ENCODE data around the gene FCAR.
"Not testable (repeated sequence)": the region's sequence is repeated elsewhere in the genome, so short reads cannot be mapped to it uniquely, and the experiment has no call there.

FCAR gene

DNA sequence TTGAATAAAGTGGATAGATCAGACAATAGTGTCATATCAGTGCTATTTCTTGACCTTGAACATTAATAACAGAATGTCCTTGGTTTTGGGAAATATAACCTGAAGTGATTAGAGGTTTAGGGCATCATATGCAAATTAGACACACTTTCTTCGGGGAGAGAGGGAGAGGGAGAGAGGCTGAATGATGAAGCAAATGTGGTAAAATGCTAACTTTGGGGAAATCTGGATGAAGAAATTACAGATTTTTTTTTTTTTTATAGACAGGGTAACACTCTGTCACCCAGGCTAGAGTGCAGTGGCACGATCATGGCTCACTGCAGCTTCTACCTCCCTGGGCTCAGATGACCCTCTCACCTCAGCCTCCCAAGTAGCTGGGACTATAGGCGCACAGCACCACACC lies 28.0 kb downstream of the FCAR start:
- TF ChIP-seq Cebpa-rat (IDR thresholded peaks at IDR 0.05): no peak
- H4K20me1 ChIP-seq: no peaks in the 10 kb centered on the region
- H3K9ac ChIP-seq: no peak overlapping the region
- no peak overlapping the region for H3K4me2 ChIP-seq
- H3K36me3 ChIP-seq: no peaks in the 10 kb centered on the region
- H3K4me1 ChIP-seq: peaks cover 24% of the 10 kb centered on the region
- no peaks in the 10 kb centered on the region for H3K27me3 ChIP-seq
- no peaks in the 10 kb centered on the region for H3K9me3 ChIP-seq
- no peak overlapping the region for H3K4me3 ChIP-seq
- no peak overlapping the region for H3K27ac ChIP-seq

DNA sequence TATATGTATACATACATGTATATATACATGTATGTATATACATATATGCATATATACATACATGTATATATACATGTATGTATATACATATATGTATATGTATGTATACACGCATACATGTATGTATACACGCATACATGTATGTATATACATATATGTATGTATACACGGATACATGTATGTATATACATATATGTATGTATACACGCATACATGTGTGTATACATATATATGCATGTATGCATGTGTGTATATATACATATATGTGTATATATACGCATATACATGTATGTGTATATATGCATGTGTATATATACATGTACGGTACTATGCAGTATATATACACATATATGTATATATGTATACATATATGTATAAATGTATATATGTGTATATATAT lies 29.3 kb downstream of the FCAR start:
- Histone ChIP-seq H3K9ac (no peak overlapping the region), H3K27ac (no peak overlapping the region), H3K27me3 (no peaks in the 10 kb centered on the region), H3K4me2 (no peak overlapping the region), H4K20me1 (no peaks in the 10 kb centered on the region), H3K4me1 (peaks cover 24% of the 10 kb centered on the region), H3K36me3 (no peaks in the 10 kb centered on the region), H3K4me3 (no peak overlapping the region), H3K9me3 (0 out of 2 replicates have a peak, but pooled peaks cover under 1% of the 10 kb centered on the region)
- TF ChIP-seq Cebpa-rat (IDR thresholded peaks at IDR 0.05): no peak

DNA sequence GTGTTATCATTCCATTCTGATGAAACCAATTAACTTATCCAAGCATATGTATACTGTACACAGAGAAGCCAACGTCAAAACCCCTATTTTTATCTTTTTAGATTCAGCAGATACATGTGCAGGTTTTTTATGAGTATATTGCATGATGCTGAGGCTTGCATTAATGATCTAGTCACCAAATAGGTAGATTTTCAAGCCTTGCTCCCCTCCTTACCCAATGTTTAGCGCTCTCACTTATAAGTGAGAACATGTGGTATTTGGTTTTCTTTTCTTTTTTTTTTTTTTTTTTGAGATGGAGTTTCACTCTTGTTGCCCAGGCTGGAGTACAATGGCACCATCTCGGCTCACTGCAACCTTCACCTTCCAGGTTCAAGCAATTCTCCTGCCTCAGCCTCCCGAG lies 30.2 kb downstream of the FCAR start:
- peaks cover 24% of the 10 kb centered on the region for H3K4me1 ChIP-seq
- H3K27me3 ChIP-seq, H3K9me3 ChIP-seq, H3K27ac ChIP-seq, H3K9ac ChIP-seq, H3K36me3 ChIP-seq, H3K4me2 ChIP-seq, H4K20me1 ChIP-seq, H3K4me3 ChIP-seq: not testable (repeated sequence)

DNA sequence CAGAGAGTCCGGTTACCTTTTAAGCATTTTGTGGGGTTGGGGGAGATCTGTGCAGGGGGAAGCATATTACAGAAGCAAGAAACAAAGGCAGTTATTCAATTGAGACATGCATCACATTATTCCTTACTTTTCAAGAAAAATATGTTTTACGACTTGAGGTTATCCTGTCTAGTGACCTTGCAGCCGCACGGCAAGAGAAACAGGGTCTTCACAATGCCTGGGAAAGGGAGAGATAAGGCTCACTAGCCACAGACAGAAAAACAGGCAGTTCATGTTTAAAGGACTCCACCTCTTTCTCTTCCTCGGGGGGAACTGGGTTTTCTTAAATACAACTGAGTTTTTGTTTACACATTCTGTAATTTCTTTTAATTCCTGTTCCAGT lies 31.4 kb downstream of the FCAR start:
- Histone ChIP-seq H3K36me3 (no peaks in the 10 kb centered on the region), H3K27me3 (no peaks in the 10 kb centered on the region), H3K4me2 (peak overlapping the region; percentile 66), H3K9ac (peak overlapping the region; percentile 34), H4K20me1 (no peaks in the 10 kb centered on the region), H3K4me1 (peaks cover 24% of the 10 kb centered on the region), H3K4me3 (0 out of 2 replicates have a peak overlapping the region, but pooled peaks have one; percentile 1), H3K27ac (peak overlapping the region; percentile 84), H3K9me3 (peaks cover 4% of the 10 kb centered on the region; the same call in 1 of the 2 replicates)
- TF ChIP-seq Cebpa-rat (IDR thresholded peaks at IDR 0.05): no peak

DNA sequence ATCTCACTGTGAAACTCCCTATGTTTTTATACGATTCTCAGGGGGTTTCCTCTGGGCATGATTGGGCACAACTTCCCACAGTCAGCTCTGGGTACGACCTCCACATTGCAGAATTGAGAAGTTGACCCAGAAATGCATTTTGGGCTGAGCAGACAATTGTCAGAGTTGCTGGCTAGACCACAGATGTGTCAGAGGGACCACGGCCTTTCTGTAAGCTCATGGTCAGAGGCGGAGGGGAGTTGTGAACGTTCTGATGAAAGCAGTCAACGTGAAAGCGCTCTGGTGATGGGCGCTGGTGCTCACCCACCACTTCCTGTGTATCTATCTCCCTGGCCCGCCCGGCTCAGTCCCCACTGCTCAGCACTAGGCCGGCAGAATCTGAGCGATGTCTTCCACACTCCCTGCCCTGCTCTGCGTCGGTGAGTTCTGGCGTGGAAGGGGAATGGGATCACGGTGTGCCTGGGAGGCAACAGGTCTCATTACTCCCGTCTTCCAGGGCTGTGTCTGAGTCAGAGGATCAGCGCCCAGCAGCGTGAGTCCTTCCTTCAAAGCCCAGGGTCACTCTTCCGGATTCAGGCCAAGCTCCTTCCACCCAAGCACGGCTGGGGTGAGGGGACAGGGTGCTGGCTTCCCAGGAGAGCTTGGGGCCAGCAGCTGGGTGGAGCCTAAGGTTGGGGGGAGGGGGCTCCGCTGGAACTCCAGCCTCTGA lies 31.9 kb downstream of the FCAR start, which contains the start of gene NCR1:
Gene NCR1 (plus strand): TSS at position 346 of the 709 bp plus-strand sequence. CDS start 40 bp downstream, at position 386.
- H3K9me3 ChIP-seq: peaks cover 4% of the 10 kb centered on the region; the same call in 1 of the 2 replicates
- H3K9ac ChIP-seq: peak within 1 kb of the TSS; percentile 34
- peak within 1 kb of the TSS; percentile 66 for H3K4me2 ChIP-seq
- peaks cover 24% of the 10 kb centered on the region for H3K4me1 ChIP-seq
- no peaks in the 10 kb centered on the region for H4K20me1 ChIP-seq
- H3K36me3 ChIP-seq: no peaks in the 10 kb centered on the region
- no peaks in the 10 kb centered on the region for H3K27me3 ChIP-seq
- no peak for TF ChIP-seq Cebpa-rat (IDR thresholded peaks at IDR 0.05)
- peak within 1 kb of the TSS; percentile 1; the same call in 1 of the 2 replicates for H3K4me3 ChIP-seq
- H3K27ac ChIP-seq: peak within 1 kb of the TSS; percentile 84

DNA sequence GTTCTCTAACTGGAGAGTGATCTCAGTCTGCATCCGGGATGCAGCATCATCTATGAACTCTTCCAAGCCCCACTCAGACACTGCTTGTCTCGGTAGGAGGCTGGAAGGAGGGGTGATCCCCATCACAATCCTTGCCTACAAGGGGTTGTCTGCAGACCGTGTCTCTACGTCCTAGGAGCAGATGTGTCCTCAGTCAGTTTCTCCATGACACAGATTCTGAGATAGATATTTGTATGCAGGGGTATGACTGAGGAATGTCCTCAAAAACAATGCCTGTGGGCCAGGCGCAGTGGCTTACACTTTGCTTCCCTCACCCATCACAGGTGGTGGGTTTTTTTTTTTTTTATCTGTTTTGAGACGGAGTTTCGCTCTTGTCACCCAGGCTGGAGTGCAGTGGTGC lies 32.8 kb downstream of the FCAR start:
- Histone ChIP-seq H3K9me3 (peaks cover 4% of the 10 kb centered on the region; the same call in 1 of the 2 replicates), H3K4me1 (peaks cover 24% of the 10 kb centered on the region), H4K20me1 (no peaks in the 10 kb centered on the region), H3K27me3 (no peaks in the 10 kb centered on the region), H3K27ac (no peak overlapping the region; the same call in 1 of the 2 replicates), H3K36me3 (no peaks in the 10 kb centered on the region), H3K9ac (no peak overlapping the region), H3K4me2 (no peak overlapping the region), H3K4me3 (no peak overlapping the region)
- no peak for TF ChIP-seq Cebpa-rat (IDR thresholded peaks at IDR 0.05)

DNA sequence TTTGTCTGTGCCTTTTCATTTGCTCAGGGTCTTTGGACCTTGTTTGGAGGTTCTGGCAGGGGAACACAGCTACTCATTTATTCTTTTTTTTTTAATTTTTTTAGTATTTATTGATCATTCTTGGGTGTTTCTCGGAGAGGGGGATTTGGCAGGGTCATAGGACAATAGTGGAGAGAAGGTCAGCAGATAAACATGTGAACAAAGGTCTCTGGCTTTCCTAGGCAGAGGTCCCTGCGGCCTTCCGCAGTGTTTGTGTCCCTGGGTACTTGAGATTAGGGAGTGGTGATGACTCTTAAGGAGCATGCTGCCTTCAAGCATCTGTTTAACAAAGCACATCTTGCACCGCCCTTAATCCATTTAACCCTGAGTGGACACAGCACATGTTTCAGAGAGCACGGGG lies 33.9 kb downstream of the FCAR start:
- H3K27me3 ChIP-seq, H3K9ac ChIP-seq, H3K4me3 ChIP-seq, H3K4me2 ChIP-seq, H4K20me1 ChIP-seq, H3K27ac ChIP-seq, H3K36me3 ChIP-seq, H3K9me3 ChIP-seq: not testable (repeated sequence)
- peaks cover 24% of the 10 kb centered on the region for H3K4me1 ChIP-seq

DNA sequence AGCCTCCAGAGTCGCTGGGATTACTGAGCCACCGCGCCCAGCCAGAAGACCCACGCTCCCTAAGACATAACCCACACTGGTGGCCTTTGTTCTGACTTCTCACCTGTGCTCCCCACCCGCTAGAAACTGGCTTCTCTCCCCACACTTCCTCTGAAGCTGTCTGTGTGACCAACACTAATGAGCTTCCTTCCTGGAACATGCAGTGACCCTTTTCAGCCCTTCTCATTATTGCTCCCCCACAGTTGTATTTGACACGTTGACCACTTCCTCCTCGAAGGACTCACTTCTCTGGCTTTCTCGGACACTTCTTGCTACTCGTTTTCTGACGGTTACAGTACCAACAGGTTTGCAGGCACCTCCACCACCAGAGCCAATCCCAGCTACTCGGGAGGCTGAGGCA lies 42.8 kb downstream of the FCAR start:
- TF ChIP-seq Cebpa-rat (IDR thresholded peaks at IDR 0.05): no peak
- Histone ChIP-seq H3K27ac (0 out of 2 replicates have a peak overlapping the region, but pooled peaks have one; percentile 26), H3K4me1 (peaks cover 64% of the 10 kb centered on the region), H3K4me2 (peak overlapping the region; percentile 81), H3K4me3 (no peak overlapping the region), H3K36me3 (no peaks in the 10 kb centered on the region), H3K9me3 (no peaks in the 10 kb centered on the region), H3K27me3 (no peaks in the 10 kb centered on the region), H4K20me1 (no peaks in the 10 kb centered on the region), H3K9ac (no peak overlapping the region)

DNA sequence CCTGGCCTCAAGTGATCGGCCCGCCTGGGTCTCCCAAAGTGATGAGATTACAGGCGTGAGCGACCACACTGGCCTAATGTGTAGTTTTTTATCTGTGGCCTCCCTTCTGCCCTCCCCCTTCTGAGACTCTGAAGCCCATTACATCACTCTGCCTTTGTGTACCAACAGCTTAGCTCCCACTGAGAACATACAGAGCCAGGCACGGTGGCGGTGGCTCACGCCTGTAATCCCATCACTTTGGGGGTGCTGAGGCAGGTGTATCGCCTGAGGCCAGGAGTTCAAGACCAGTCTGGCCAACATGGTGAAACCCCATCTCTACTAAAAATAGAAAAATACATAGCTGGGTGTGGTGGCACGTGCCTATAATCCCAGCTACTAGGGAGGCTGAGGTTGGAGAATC lies 44.5 kb downstream of the FCAR start:
- no peak overlapping the region for H3K4me3 ChIP-seq
- H3K27me3 ChIP-seq: no peaks in the 10 kb centered on the region
- H3K27ac ChIP-seq: peak overlapping the region; percentile 55
- H4K20me1 ChIP-seq: no peaks in the 10 kb centered on the region
- no peak for TF ChIP-seq Cebpa-rat (IDR thresholded peaks at IDR 0.05)
- no peaks in the 10 kb centered on the region for H3K9me3 ChIP-seq
- H3K36me3 ChIP-seq: no peaks in the 10 kb centered on the region
- no peak overlapping the region for H3K9ac ChIP-seq
- H3K4me2 ChIP-seq: peak overlapping the region; percentile 81
- H3K4me1 ChIP-seq: peaks cover 69% of the 10 kb centered on the region

DNA sequence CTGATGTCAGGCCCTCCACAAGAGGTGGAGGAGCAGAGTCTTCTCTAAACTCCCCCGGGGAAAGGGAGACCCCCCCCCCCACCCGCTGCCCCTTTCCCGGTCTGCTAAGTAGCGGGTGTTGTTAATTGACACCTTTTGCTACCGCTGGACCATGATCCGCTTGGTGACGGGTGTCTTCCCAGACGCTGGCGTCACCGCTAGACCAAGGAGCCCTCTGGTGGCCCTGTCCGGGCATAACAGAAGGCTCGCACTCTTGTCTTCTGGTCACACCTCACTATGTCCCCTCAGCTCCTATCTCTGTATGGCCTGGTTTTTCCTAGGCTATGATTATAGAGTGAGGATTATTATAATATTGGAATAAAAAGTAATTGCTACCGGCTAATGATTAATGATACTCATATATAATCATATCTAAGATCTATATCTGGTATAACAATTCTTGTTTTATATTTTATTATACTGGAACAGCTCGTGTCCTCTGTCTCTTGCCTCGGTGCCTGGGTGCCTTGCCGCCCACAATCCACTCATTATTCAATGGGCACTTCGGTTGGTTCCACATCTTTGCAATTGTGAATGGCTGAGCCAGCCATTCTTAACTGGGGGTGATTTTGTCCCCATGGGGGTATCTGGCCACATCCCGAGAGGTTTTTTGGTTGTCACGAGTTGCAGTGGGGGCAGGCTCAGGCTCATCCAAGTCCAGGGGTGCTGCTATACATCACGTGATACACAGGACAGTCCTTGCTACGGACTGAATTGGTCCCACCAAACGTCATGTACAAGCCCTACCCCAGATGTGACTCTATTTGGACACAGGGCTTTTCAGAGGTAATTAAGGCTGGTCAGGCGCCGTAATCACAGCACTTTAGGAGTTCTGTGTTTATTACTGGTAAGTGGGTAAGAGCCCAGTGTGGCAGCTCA lies 45.9 kb downstream of the FCAR start:
- not testable (repeated sequence) for H3K27me3 ChIP-seq, H3K9me3 ChIP-seq, H3K9ac ChIP-seq, H4K20me1 ChIP-seq, H3K36me3 ChIP-seq, H3K4me3 ChIP-seq
- Histone ChIP-seq H3K4me1 (peaks cover 71% of the 10 kb centered on the region), H3K4me2 (peak overlapping the region; percentile 72), H3K27ac (peak overlapping the region; percentile 40; the same call in 1 of the 2 replicates)
